C4-2B (cell line): ENCODE data around the gene RNF123.

Experiments used
- H3K27ac ChIP-seq: fragments of 450-650 bp; 2 replicates; pipeline ENCODE4 v1.5.1; 2017
- ZFX ChIP-seq: fragments of 450-650 bp; IDR thresholded peaks from 2 replicates; pipeline ENCODE4 v1.6.1; 2017
- TF ChIP-seq, protein P1 (sequence below): fragments of 450-650 bp; conservative IDR thresholded peaks from 2 replicates; pipeline ENCODE4 v1.5.1; 2017; ENCODE audit warnings: mild to moderate bottlenecking

Gene RNF123

DNA sequence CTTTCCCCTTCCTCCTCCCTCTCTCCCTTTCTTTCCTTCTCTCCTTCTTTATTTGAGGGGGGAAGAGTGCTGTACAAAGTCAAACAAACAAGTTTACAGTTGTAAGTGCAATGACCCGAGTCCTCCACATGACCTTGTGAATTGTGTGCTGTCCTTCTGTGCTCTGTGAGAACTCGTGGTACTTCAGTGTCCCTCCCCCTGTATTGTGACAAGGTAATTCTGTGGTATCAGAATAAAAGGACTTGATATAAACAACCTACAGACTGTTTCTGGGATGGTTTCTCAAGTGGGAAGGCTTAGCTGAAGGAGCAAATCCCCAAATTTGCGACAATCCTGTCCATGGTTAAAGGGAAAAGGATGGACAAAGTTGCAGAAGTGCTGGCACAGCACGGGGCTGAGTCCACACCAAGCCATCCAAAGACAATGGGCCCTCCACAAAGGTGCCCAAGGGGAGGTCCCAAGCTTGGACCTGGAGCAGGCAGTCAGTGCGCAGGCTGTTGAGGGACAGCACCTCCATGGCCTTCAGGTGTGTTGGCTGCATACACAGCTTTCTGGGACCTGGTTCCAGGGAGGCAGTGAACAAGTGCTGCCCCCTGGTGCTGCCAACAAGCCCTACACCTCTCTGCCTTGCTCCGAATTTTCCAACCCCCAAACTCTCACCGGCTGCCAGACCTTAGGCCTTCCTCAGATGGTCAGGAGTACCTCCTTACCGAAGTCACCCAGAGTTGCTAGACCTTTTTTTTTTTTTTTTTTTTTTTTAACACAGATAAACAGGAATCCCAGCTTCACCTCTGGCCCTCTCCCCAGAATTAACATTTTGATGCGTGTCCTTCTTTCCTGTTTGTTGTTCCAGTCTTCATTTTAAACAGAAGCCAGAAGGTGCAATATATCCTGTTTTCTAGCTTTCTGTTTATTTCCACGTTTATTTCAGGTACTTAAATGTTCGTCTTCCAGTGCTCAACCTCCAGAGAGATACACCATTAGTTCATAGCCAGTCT is 17.8 kb upstream of the RNF123 start:
- peak overlapping the region; percentile 97 for H3K27ac ChIP-seq
- TF ChIP-seq, protein P1, sequence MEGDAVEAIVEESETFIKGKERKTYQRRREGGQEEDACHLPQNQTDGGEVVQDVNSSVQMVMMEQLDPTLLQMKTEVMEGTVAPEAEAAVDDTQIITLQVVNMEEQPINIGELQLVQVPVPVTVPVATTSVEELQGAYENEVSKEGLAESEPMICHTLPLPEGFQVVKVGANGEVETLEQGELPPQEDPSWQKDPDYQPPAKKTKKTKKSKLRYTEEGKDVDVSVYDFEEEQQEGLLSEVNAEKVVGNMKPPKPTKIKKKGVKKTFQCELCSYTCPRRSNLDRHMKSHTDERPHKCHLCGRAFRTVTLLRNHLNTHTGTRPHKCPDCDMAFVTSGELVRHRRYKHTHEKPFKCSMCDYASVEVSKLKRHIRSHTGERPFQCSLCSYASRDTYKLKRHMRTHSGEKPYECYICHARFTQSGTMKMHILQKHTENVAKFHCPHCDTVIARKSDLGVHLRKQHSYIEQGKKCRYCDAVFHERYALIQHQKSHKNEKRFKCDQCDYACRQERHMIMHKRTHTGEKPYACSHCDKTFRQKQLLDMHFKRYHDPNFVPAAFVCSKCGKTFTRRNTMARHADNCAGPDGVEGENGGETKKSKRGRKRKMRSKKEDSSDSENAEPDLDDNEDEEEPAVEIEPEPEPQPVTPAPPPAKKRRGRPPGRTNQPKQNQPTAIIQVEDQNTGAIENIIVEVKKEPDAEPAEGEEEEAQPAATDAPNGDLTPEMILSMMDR = peak; percentile 87
- TF ChIP-seq ZFX = no peak

DNA sequence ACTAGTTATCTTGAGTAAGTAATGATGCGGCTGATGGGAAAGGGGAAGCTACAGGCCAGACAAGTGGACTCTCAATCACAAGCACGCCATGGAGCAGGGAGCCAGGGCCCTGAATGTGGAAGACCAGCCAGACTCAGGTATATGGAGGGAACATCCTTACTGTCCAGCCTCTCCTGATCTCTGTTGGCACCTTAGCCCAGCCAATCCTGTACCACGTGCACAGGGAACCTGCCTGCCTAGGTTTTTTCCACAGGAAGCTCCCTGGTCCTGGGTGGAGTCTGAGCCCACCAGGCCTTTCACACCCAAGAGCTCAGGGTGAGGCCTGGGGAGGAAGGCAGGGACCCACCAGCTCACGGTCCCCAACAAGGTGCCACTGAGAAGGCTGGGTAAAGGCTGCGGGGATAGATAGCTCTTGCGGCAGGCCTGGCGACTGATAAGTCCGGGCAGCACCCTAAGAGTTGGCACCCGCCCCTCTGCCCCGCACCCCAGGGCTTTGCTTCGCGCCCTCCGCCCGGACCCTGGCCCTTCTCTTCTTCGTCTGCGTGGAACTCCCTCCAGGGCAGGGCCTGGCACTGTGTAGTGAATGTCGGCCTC is 16.1 kb upstream of the RNF123 start:
- peak overlapping the region; percentile 97 for H3K27ac ChIP-seq
- TF ChIP-seq, protein P1 = no peak
- peak; percentile 38; the same call in 1 of the 2 replicates for TF ChIP-seq ZFX

DNA sequence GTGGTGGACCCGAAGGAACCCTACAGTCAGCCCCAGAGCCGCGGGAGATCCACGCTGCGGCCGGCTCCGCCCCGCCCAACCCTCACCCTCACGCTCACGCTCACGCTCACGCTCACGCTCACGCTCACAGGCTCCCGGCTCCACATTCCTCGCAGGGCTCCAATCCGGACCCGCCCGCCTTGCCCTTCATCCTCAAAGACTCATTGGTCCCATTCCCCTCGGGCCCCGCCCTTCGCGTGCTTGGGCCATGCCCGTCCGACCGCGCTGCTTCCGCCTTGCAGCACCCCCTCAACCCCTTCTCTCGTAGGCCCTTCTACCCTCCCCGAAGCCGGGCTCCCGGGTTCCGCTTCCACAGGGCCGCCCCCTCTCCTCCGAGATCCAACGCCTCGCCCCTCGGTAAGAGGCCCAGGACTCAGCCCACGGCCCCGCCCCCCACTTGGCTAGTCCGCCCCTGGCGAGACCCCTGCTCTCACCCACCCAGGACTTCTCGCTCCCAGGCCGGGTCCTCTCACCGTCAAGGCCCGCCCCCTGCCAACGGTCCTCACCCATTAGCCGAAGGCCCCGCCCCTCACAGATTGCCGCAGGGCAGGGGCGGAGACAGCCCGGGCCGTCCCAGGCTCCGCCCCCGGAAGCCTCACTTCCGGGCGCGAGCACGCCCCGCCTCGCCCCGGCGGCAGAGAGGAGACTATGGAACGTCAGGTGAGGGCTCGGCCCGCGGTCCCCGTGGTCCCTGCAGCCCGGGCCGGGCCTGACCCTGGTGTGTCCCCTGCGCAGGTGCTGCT is 15.5 kb upstream of the RNF123 start, which contains the start of gene APEH:
Gene APEH, plus strand, starts transcription at position 637 of the 782 bp plus-strand sequence. Its CDS starts 51 bp downstream, at position 688.
- TF ChIP-seq, protein P1 = no peak
- no peak for TF ChIP-seq ZFX
- peak within 1 kb of the TSS; percentile 97 for H3K27ac ChIP-seq

DNA sequence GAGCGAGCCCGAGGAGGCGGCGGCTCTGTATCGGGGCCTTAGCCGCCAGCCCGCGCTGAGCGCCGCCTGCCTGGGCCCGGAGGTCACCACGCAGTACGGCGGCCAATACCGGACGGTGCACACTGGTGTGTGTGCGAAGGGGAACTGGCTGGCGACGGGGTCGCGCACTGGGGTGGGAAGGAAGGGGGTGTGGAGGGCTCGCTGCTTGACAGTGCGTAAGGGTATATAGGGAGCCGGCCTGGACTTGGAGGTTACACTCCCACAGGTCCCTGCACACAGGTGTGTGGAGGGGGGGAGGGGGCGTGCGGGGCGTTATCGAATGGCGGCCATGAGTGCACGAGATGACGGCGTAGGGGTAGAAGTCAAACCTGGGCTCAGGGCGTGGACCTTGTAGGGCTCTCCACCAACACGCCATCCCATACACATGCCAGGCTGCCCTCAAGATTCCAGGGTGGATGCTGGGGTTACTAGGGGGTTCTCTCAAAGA is 14.8 kb upstream of the RNF123 start:
- TF ChIP-seq ZFX = peak; percentile 73; the same call in 1 of the 2 replicates
- TF ChIP-seq, protein P1 = no peak
- peak overlapping the region; percentile 97 for H3K27ac ChIP-seq

DNA sequence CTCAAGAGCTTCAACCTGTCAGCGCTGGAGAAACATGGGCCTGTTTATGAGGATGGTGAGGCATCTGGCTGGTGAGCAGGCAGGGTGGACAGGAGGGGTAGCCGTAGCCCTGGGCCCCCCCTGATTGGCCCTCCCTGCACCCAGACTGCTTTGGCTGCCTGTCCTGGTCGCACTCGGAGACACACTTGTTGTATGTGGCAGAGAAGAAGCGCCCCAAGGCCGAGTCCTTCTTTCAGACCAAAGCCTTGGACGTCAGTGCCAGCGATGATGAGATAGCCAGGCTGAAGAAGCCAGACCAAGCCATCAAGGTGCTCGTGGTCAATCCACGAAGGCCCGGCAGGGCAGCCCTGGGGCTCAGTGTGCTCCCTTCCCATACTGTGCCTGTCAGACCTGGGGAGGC is 13.4 kb upstream of the RNF123 start:
- no peak overlapping the region; the same call in 1 of the 2 replicates for H3K27ac ChIP-seq

DNA sequence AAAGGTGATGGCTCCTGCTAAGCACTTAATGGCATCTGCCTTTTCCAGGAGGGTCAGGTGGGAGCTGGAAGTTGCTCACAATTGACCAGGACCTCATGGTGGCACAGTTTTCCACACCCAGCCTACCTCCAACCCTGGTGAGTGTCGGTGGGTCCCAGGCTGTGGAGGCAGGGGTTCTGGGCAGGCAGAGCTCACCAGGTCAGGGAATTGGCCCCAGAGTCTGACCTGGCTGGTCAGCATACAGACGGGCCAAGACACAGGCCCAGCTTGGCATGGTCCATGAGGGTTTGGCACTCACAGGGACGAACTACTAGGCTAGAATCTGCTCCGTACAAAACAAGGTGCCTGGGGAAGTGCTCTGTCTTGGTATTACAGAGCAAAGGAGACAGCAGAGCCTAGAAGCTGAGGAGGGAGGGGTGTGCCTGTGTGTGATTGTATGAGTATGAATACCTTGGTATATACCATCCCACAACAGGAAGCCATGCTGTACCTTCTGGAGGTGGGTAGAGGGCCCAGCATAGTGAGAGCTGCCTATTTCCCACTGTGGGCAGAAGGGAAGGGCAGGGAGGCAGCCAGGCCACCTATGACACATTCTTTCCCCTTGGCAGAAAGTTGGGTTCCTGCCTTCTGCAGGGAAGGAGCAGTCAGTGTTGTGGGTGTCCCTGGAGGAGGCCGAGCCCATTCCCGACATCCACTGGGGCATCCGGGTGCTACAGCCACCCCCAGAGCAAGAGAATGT is 8.7 kb upstream of the RNF123 start:
- TF ChIP-seq, protein P1 = no peak
- TF ChIP-seq ZFX = no peak
- no peak overlapping the region for H3K27ac ChIP-seq

More for the DNA sequence above, 13.4 kb upstream of the RNF123 start:
- TF ChIP-seq, protein P1 = no peak
- TF ChIP-seq ZFX = no peak
